ENCODE results near the gene NUBPL. TPM values are rescaled to one million over a fixed set of nuclear protein-coding genes. Genes with fewer than 3 reads are reported as not detected.
"Not testable (repeated sequence)": the region's sequence is repeated elsewhere in the genome, so short reads cannot be mapped to it uniquely, and the experiment has no call there.

Gene NUBPL
- total RNA-seq, 2 experiments from 2014 or later, result 4.8 to 6.4 TPM

- CTCF ChIA-PET, result interaction anchor here (0.7 kb wide), 1 partner anchor 1082 kb away, joined by 3 read pairs; no protein-coding TSS in a partner anchor
- H3K4me3 Mint-ChIP-seq, result no peak overlapping the region
- no peak for DNase-seq
- H3K27me3 Mint-ChIP-seq, result no peaks in the 10 kb centered on the region
- peaks cover 4% of the 10 kb centered on the region for H3K36me3 Mint-ChIP-seq (ENCODE audit: low read depth)
- peaks cover 6% of the 10 kb centered on the region for H3K4me1 Mint-ChIP-seq
- POLR2A ChIA-PET, result no interaction called here
- H3K27ac Mint-ChIP-seq, result no peak overlapping the region
- H3K9me3 Mint-ChIP-seq, result no peaks in the 10 kb centered on the region
Observed at GRCh38 chr14:31582286-31582691, 21.1 kb downstream of the NUBPL start.

- Mint-ChIP-seq H3K4me1 (peaks cover 2% of the 10 kb centered on the region), H3K27ac (no peak overlapping the region)
Observed at GRCh38 chr14:31582836-31583452, 21.7 kb downstream of the NUBPL start.

GRCh38 chr14:31590206-31590605, 29.0 kb downstream of the NUBPL start:
- no peak overlapping the region for H3K27ac Mint-ChIP-seq

More at GRCh38 chr14:31582836-31583452, 21.7 kb downstream of the NUBPL start:
- Mint-ChIP-seq H3K36me3 (ENCODE audit: low read depth) (peaks cover under 1% of the 10 kb centered on the region), H3K4me3 (no peak overlapping the region), H3K9me3 (no peaks in the 10 kb centered on the region), H3K27me3 (no peaks in the 10 kb centered on the region)
- CTCF ChIA-PET, result no interaction called here
- POLR2A ChIA-PET, result no interaction called here
- no peak for DNase-seq

GRCh38 chr14:31592122-31592521, 30.9 kb downstream of the NUBPL start:
- H3K4me1 Mint-ChIP-seq, result no peaks in the 10 kb centered on the region
- DNase-seq, result no peak
- no peaks in the 10 kb centered on the region for H3K9me3 Mint-ChIP-seq
- no peak overlapping the region for H3K4me3 Mint-ChIP-seq
- no peak overlapping the region for H3K27ac Mint-ChIP-seq
- no peaks in the 10 kb centered on the region for H3K36me3 Mint-ChIP-seq (ENCODE audit: low read depth)
- ChIA-PET CTCF (interaction anchor here (0.6 kb wide), 1 partner anchor 503 kb away, joined by 4 read pairs; no protein-coding TSS in a partner anchor), POLR2A (no interaction called here)
- H3K27me3 Mint-ChIP-seq, result no peaks in the 10 kb centered on the region

More at GRCh38 chr14:31590206-31590605, 29.0 kb downstream of the NUBPL start:
- no peaks in the 10 kb centered on the region for H3K36me3 Mint-ChIP-seq (ENCODE audit: low read depth)
- peaks cover 2% of the 10 kb centered on the region for H3K4me1 Mint-ChIP-seq
- H3K4me3 Mint-ChIP-seq, result no peak overlapping the region
- no peak for DNase-seq
- no peaks in the 10 kb centered on the region for H3K27me3 Mint-ChIP-seq
- POLR2A ChIA-PET, result no interaction called here
- CTCF ChIA-PET, result interaction anchor here (1.1 to 1.9 kb wide), 2 partner anchors 13 to 17 kb away, joined by 3 to 5 read pairs; no protein-coding TSS in a partner anchor
- no peaks in the 10 kb centered on the region for H3K9me3 Mint-ChIP-seq

- Mint-ChIP-seq H3K27me3 (no peaks in the 10 kb centered on the region), H3K4me1 (no peaks in the 10 kb centered on the region), H3K27ac (no peak overlapping the region), H3K9me3 (no peaks in the 10 kb centered on the region), H3K36me3 (ENCODE audit: low read depth) (no peaks in the 10 kb centered on the region), H3K4me3 (no peak overlapping the region)
- POLR2A ChIA-PET, result no interaction called here
- CTCF ChIA-PET, result no interaction called here
- no peak for DNase-seq
Observed at GRCh38 chr14:31592631-31593030, 31.4 kb downstream of the NUBPL start.

GRCh38 chr14:31596342-31597095, 35.3 kb downstream of the NUBPL start:
- H3K9me3 Mint-ChIP-seq, result peaks cover 2% of the 10 kb centered on the region
- H3K4me3 Mint-ChIP-seq, result no peak overlapping the region
- no peaks in the 10 kb centered on the region for H3K27me3 Mint-ChIP-seq
- H3K36me3 Mint-ChIP-seq (ENCODE audit: low read depth), result peaks cover 10% of the 10 kb centered on the region
- no peak overlapping the region for H3K27ac Mint-ChIP-seq
- POLR2A ChIA-PET, result no interaction called here
- CTCF ChIA-PET, result interaction anchor here (1.0 kb wide), 1 partner anchor 11 kb away, joined by 4 read pairs; no protein-coding TSS in a partner anchor
- H3K4me1 Mint-ChIP-seq, result no peaks in the 10 kb centered on the region
- no peak for DNase-seq

- peaks cover 13% of the 10 kb centered on the region for H3K36me3 Mint-ChIP-seq (ENCODE audit: low read depth)
- H3K9me3 Mint-ChIP-seq, result peaks cover 14% of the 10 kb centered on the region
- no peak for DNase-seq
- ChIA-PET POLR2A (no interaction called here), CTCF (no interaction called here)
- no peaks in the 10 kb centered on the region for H3K4me1 Mint-ChIP-seq
- H3K27me3 Mint-ChIP-seq, result no peaks in the 10 kb centered on the region
- H3K27ac Mint-ChIP-seq, result no peak overlapping the region
- no peak overlapping the region for H3K4me3 Mint-ChIP-seq
Observed at GRCh38 chr14:31605702-31606101, 44.5 kb downstream of the NUBPL start.

GRCh38 chr14:31611778-31612433, 50.7 kb downstream of the NUBPL start:
- Mint-ChIP-seq H3K27me3 (no peaks in the 10 kb centered on the region), H3K36me3 (ENCODE audit: low read depth) (peaks cover 1% of the 10 kb centered on the region), H3K4me1 (no peaks in the 10 kb centered on the region), H3K27ac (no peak overlapping the region), H3K9me3 (peaks cover 20% of the 10 kb centered on the region), H3K4me3 (no peak overlapping the region)
- ChIA-PET CTCF (no interaction called here), POLR2A (no interaction called here)
- DNase-seq, result no peak

GRCh38 chr14:31613188-31613587, 52.0 kb downstream of the NUBPL start:
- H3K9me3 Mint-ChIP-seq, result peaks cover 22% of the 10 kb centered on the region
- no peaks in the 10 kb centered on the region for H3K36me3 Mint-ChIP-seq (ENCODE audit: low read depth)

GRCh38 chr14:31618884-31619283, 57.7 kb downstream of the NUBPL start:
- POLR2A ChIA-PET, H3K4me3 Mint-ChIP-seq, CTCF ChIA-PET, DNase-seq, H3K27ac Mint-ChIP-seq, H3K4me1 Mint-ChIP-seq, H3K27me3 Mint-ChIP-seq: not testable (repeated sequence)
- Mint-ChIP-seq H3K9me3 (peaks cover 31% of the 10 kb centered on the region), H3K36me3 (ENCODE audit: low read depth) (peaks cover 12% of the 10 kb centered on the region)

More at GRCh38 chr14:31613188-31613587, 52.0 kb downstream of the NUBPL start:
- Mint-ChIP-seq H3K4me3 (no peak overlapping the region), H3K27ac (no peak overlapping the region), H3K4me1 (no peaks in the 10 kb centered on the region), H3K27me3 (no peaks in the 10 kb centered on the region)
- POLR2A ChIA-PET, result no interaction called here
- no peak for DNase-seq
- CTCF ChIA-PET, result no interaction called here

- H3K36me3 Mint-ChIP-seq (ENCODE audit: low read depth), result peaks cover 14% of the 10 kb centered on the region
- peaks cover 35% of the 10 kb centered on the region for H3K9me3 Mint-ChIP-seq
- H3K4me1 Mint-ChIP-seq, result no peaks in the 10 kb centered on the region
- no peak for DNase-seq
- ChIA-PET CTCF (no interaction called here), POLR2A (no interaction called here)
- H3K27ac Mint-ChIP-seq, result no peak overlapping the region
- H3K27me3 Mint-ChIP-seq, result no peaks in the 10 kb centered on the region
- no peak overlapping the region for H3K4me3 Mint-ChIP-seq
Observed at GRCh38 chr14:31619440-31619839, 58.2 kb downstream of the NUBPL start.

- H3K4me3 Mint-ChIP-seq, H3K27ac Mint-ChIP-seq, CTCF ChIA-PET, H3K27me3 Mint-ChIP-seq, H3K4me1 Mint-ChIP-seq, DNase-seq, POLR2A ChIA-PET: not testable (repeated sequence)
- Mint-ChIP-seq H3K9me3 (peaks cover 36% of the 10 kb centered on the region), H3K36me3 (ENCODE audit: low read depth) (peaks cover 14% of the 10 kb centered on the region)
Observed at GRCh38 chr14:31620898-31621297, 59.7 kb downstream of the NUBPL start.

GRCh38 chr14:31622060-31622459, 60.9 kb downstream of the NUBPL start:
- CTCF ChIA-PET, result interaction anchor here (1.0 kb wide), 1 partner anchor 11 kb away, joined by 3 read pairs; no protein-coding TSS in a partner anchor
- peaks cover 14% of the 10 kb centered on the region for H3K36me3 Mint-ChIP-seq (ENCODE audit: low read depth)
- no peak overlapping the region for H3K4me3 Mint-ChIP-seq
- H3K4me1 Mint-ChIP-seq, result no peaks in the 10 kb centered on the region
- POLR2A ChIA-PET, result no interaction called here
- DNase-seq, result no peak
- no peak overlapping the region for H3K27ac Mint-ChIP-seq
- H3K9me3 Mint-ChIP-seq, result peaks cover 33% of the 10 kb centered on the region
- H3K27me3 Mint-ChIP-seq, result no peaks in the 10 kb centered on the region

All from activated CD4-positive, alpha-beta T cell treated with anti-CD3 and anti-CD28 coated beads, Interleukin-2, amount 10 ng/mL, durations not matched to agents 7 days and 5 days (primary cell).